MM.1S (cell line): Measurements from ENCODE around the gene LRRK1.

Experiments
- DNase-seq: peaks from one replicate; pipeline ENCODE4 v3.0.0-alpha.2; 2015
- H2AFZ ChIP-seq: fragments of 300-600 bp; sonication (generic); 2 replicates; pipeline ENCODE4 v1.6.0; 2016; ENCODE audit warnings: antibody characterized with exemption, low read length
- H3F3A ChIP-seq: fragments of 300-600 bp; sonication (generic); 2 replicates; pipeline ENCODE4 v1.6.1; 2016; ENCODE audit warnings: mild to moderate bottlenecking, antibody characterized with exemption, low read length, moderate library complexity, mixed read lengths; ENCODE audit not compliant: insufficient read depth
- H3K27ac ChIP-seq: fragments of 300-600 bp; sonication (generic); 2 replicates; pipeline ENCODE4 v1.5.1; 2016; ENCODE audit warnings: mild to moderate bottlenecking, low read length
- H3K27me3 ChIP-seq: fragments of 300-600 bp; sonication (generic); replicated peaks from 2 replicates; pipeline ENCODE4 v1.6.0; 2016; ENCODE audit warnings: low read length; ENCODE audit not compliant: insufficient read depth
- H3K36me3 ChIP-seq: fragments of 300-600 bp; sonication (generic); replicated peaks from 2 replicates; pipeline ENCODE4 v1.6.1; 2016; ENCODE audit warnings: mild to moderate bottlenecking, low read length, mixed read lengths; ENCODE audit not compliant: insufficient read depth
- H3K4me1 ChIP-seq: fragments of 300-600 bp; sonication (generic); 2 replicates; pipeline ENCODE4 v1.6.1; 2016; ENCODE audit warnings: low read length, mixed read lengths
- H3K4me2 ChIP-seq: fragments of 300-600 bp; sonication (generic); 2 replicates; pipeline ENCODE4 v1.6.0; 2016; ENCODE audit warnings: low read depth, low read length
- H3K4me3 ChIP-seq: fragments of 300-600 bp; sonication (generic); 2 replicates; pipeline ENCODE4 v1.5.1; 2016; ENCODE audit warnings: low read length, mixed read lengths
- H3K79me2 ChIP-seq: fragments of 300-600 bp; sonication (generic); 2 replicates; pipeline ENCODE4 v1.6.1; 2016; ENCODE audit warnings: mixed run types, low read length, mixed read lengths
- H3K9ac ChIP-seq: fragments of 300-600 bp; sonication (generic); 2 replicates; pipeline ENCODE4 v1.6.1; 2016; ENCODE audit warnings: low read length, mixed read lengths
- H3K9me2 ChIP-seq: fragments of 300-600 bp; sonication (generic); replicated peaks from 2 replicates; pipeline ENCODE4 v1.6.1; 2016; ENCODE audit warnings: mild to moderate bottlenecking, low read length, mixed read lengths; ENCODE audit not compliant: insufficient read depth
- H3K9me3 ChIP-seq: fragments of 300-600 bp; sonication (generic); replicated peaks from 2 replicates; pipeline ENCODE4 v1.6.1; 2016; ENCODE audit warnings: mild to moderate bottlenecking, low read length, mixed read lengths; ENCODE audit not compliant: insufficient read depth
- H4K20me1 ChIP-seq: fragments of 300-600 bp; sonication (generic); 2 replicates; pipeline ENCODE4 v1.6.1; 2016; ENCODE audit warnings: mild to moderate bottlenecking, low read length, moderate library complexity, mixed read lengths; ENCODE audit not compliant: insufficient read depth
- CTCF ChIP-seq: fragments of 300-600 bp; sonication (generic); IDR thresholded peaks from 2 replicates; pipeline ENCODE4 v1.5.1; 2016; ENCODE audit warnings: antibody characterized with exemption, low read length, mixed read lengths
- EZH2 ChIP-seq: fragments of 300-600 bp; sonication (generic); optimal IDR thresholded peaks from 2 replicates; pipeline ENCODE3; 2017; ENCODE audit warnings: low read depth, mild to moderate bottlenecking, antibody characterized with exemption, low read length, mixed read lengths
- EZH2phosphoT487 ChIP-seq: fragments of 300-600 bp; sonication (generic); IDR thresholded peaks from 2 replicates; pipeline ENCODE4 v1.6.1; 2018; ENCODE audit warnings: antibody characterized with exemption, low read length

Gene LRRK1

GRCh38 chr15:100942656-100943425, 23.7 kb downstream of the LRRK1 start:
- no peaks in the 10 kb centered on the region for H4K20me1 ChIP-seq
- H3K27me3 ChIP-seq = no peaks in the 10 kb centered on the region
- peaks cover 57% of the 10 kb centered on the region for H3K79me2 ChIP-seq
- H3F3A ChIP-seq = no peaks in the 10 kb centered on the region
- H3K4me1 ChIP-seq = 0 out of 2 replicates have a peak, but pooled peaks cover 5% of the 10 kb centered on the region
- H3K4me3 ChIP-seq = no peak overlapping the region
- H3K36me3 ChIP-seq = no peaks in the 10 kb centered on the region
- H2AFZ ChIP-seq = no peak overlapping the region
- H3K9me2 ChIP-seq = no peaks in the 10 kb centered on the region
- no peaks in the 10 kb centered on the region for H3K9me3 ChIP-seq
- H3K4me2 ChIP-seq = no peak overlapping the region
- no peak for DNase-seq
- H3K27ac ChIP-seq = no peak overlapping the region
- TF ChIP-seq EZH2 (no peak), EZH2phosphoT487 (no peak), CTCF (no peak)
- no peak overlapping the region for H3K9ac ChIP-seq

GRCh38 chr15:100944244-100944895, 25.2 kb downstream of the LRRK1 start:
- Histone ChIP-seq H3K4me2 (no peak overlapping the region), H3K9me3 (no peaks in the 10 kb centered on the region), H3K27ac (no peak overlapping the region), H3K36me3 (no peaks in the 10 kb centered on the region), H3K79me2 (peaks cover 49% of the 10 kb centered on the region), H3K27me3 (no peaks in the 10 kb centered on the region), H3F3A (no peaks in the 10 kb centered on the region), H2AFZ (no peak overlapping the region), H3K4me3 (no peak overlapping the region), H3K9me2 (no peaks in the 10 kb centered on the region), H4K20me1 (no peaks in the 10 kb centered on the region), H3K4me1 (0 out of 2 replicates have a peak, but pooled peaks cover 5% of the 10 kb centered on the region), H3K9ac (no peak overlapping the region)
- DNase-seq = no peak
- TF ChIP-seq CTCF (no peak), EZH2 (no peak), EZH2phosphoT487 (no peak)

- no peaks in the 10 kb centered on the region for H3K9me3 ChIP-seq
- no peaks in the 10 kb centered on the region for H3K27me3 ChIP-seq
- H4K20me1 ChIP-seq = no peaks in the 10 kb centered on the region
- no peak overlapping the region for H3K27ac ChIP-seq
- H3K4me3 ChIP-seq = no peak overlapping the region
- no peak overlapping the region for H3K9ac ChIP-seq
- H3K36me3 ChIP-seq = no peaks in the 10 kb centered on the region
- H2AFZ ChIP-seq = no peak overlapping the region
- no peak for DNase-seq
- 0 out of 2 replicates have a peak, but pooled peaks cover 5% of the 10 kb centered on the region for H3K4me1 ChIP-seq
- peaks cover 45% of the 10 kb centered on the region for H3K79me2 ChIP-seq
- H3F3A ChIP-seq = no peaks in the 10 kb centered on the region
- H3K9me2 ChIP-seq = no peaks in the 10 kb centered on the region
- H3K4me2 ChIP-seq = no peak overlapping the region
- no peak for TF ChIP-seq EZH2phosphoT487
- no peak for TF ChIP-seq CTCF
- TF ChIP-seq EZH2 = no peak
These were observed 25.8 kb downstream of the LRRK1 start for GRCh38 chr15:100944986-100945385.
